GM11168 (cell line): ENCODE data around the gene ZNF658.
"Not testable (repeated sequence)": the region's sequence is repeated elsewhere in the genome, so short reads cannot be mapped to it uniquely, and the experiment has no call there.

Experiments used
- in situ Hi-C: fragments of 300-500 bp; cut with MboI; formaldehyde crosslinking; loops from one replicate; pipeline ENCODE4 v1.12.0; 2022; ENCODE audit warnings: low sequenced_read_pairs; ENCODE audit not compliant: unreplicated experiment

The ZNF658 gene

DNA sequence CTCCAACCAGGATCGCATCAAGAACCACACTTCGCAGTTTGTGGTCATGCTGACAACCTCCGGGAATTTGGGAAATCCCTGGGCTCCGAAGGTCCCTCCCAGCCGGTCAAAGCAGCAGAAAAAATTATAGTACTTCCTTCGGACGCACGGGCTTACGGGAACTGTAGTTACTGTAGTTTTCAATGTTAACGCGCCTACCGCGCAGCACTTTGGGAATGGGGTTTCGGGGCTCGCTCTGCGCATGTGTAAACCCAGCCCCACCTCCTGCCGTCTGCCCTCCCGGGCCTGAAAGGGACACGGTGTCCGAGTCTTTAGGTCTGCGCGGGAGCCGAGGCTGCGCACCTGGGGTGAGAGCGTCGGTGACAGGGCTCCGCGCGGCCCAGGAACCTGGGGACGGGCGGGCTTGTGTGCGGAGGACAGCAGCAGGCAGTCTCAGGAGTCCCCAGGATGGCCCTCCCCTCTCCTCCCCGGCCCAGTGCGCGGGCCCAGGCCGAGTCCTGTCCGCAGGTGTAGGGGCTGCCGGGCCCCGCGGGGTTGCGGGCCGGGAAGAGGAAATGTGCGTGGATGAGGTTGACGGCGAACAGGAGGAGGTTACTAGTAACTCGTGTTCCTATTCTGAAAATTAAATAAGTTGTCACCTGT is at the start of gene ZNF658:
Gene ZNF658, plus strand, starts transcription at position 236 of the 642 bp plus-strand sequence. CDS start 2,837 bp downstream, outside the sequence.
- in situ Hi-C loops = not testable (repeated sequence)

GRCh38 chr9:66861732-66862131 is 38.8 kb upstream of the ZNF658 start:
- in situ Hi-C loops = not testable (repeated sequence)

DNA sequence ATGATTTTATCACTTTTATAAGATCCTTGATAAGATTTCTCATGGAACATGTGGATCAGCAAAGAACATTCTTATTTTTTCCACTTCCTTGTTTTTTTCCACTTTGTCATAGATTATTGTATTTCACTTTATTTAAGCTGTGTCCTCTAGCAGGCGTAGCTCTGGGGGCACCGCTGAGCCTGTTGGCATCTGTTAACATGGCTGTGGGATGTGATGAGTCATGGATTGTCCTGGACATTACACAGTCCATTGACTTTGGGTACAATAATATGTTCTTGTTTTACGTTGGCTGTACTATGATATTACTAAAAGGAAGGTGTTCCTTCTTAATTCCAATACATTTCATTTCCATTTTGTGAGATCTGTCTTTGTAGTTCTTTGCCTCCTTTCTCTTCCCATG is 31.9 kb upstream of the ZNF658 start:
- in situ Hi-C loops = not testable (repeated sequence)

DNA sequence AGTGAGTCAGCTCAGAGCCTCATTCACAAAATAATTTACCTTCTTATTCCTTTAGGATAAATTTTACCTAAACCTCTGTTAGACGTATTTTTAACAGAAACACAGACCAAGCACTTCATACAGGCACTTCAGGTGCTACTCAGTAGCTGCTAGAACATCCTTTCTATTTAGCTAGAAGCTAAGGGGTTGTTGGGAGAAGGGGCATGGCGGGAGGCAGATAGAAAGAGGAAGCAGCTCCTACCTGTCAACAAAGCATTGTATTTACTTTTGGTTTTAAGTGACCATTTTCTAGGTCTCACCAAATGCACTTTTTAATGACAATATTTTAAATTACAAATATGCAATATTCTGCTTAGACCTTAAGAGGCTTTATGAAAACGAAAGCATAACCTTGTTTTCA is 19.9 kb upstream of the ZNF658 start:
- in situ Hi-C loops = not testable (repeated sequence)

DNA sequence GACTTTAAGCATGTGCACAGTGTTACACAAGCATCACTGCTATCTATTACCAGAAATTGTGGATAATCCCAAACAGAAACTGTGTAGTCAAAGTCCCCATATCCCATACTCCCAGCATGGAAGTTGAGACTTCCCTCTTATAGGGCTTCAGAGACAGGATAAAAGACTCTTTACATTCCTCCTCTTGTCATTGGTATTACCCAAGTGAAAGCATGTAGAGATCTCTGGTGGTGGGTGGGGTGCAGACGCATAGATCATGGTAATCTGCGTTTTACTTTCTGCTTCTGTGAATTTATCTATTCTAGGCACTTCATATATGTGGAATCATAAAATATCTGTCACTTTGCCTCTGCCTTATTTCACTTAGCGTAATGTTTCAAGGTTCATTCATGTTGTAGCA is 18.7 kb upstream of the ZNF658 start:
- in situ Hi-C loops = not testable (repeated sequence)

DNA sequence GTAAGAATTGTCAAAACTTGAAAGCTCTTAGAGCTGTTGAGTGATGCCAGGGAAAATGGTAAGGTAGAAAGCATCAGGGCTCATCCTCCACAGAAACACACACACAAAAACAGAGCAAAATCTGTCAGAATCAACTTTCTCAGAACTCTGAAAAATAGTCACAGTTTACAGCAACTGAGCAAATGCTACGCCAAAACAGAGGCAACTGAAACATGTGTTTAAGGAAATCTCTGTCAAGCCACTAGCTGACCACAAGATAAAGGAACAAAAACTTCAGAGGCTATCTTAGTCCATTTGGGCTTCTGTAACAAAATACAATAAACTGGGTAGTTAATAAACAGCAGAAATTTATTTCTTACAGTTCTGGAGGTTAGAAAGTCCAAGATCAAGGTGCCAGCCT is 10.2 kb upstream of the ZNF658 start:
- in situ Hi-C loops = not testable (repeated sequence)

- in situ Hi-C loops = not testable (repeated sequence)
Observed at GRCh38 chr9:66901141-66901540, 616 bp downstream of the ZNF658 start.

- in situ Hi-C loops = not testable (repeated sequence)
Observed at GRCh38 chr9:66909560-66909959, 9.0 kb downstream of the ZNF658 start.

DNA sequence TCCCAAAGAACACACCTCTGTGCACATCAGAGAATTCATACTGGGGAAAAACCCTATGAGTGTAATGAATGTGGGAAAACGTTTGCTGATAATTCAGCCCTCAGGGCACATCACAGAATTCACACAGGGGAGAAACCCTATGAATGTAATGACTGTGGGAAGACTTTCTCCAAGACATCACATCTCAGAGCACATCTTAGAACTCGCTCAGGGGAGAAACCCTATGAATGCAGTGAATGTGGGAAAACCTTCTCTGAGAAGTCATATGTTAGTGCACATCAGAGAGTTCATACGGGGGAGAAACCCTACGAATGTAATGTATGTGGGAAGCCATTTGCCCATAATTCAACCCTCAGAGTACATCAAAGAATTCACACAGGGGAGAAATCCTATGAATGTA is 19.5 kb downstream of the ZNF658 start:
- in situ Hi-C loops = not testable (repeated sequence)

DNA sequence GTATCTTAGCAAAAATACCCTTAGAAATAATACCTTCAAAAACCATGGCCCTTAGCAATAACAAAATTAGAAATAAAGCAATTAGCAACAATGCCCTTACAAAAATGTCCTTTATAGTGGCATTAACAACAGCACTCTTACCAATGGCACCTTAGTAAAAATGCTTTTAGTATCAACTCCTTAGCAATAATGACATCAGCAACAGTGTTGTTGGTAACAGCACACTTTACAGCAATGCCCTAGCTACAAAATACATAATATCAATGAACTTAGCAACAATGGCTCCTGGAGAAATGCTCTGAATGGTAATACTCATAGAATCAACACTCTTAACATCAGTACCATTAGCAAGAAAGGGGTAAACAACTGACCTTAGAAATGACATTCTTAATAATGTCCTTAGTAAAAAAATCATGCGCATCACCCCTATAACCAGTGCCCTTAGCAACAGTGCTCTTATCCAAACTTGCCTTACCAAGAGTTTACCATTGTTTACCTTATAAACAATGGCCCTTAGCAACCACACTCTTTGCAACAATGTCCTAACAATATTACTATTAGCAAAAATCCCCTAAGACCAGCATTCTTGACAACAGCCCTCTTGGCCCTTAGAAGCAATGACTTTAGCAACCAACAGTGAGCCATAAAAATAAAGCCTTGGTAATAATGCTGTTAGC is 35.8 kb downstream of the ZNF658 start:
- in situ Hi-C loops = not testable (repeated sequence)

DNA sequence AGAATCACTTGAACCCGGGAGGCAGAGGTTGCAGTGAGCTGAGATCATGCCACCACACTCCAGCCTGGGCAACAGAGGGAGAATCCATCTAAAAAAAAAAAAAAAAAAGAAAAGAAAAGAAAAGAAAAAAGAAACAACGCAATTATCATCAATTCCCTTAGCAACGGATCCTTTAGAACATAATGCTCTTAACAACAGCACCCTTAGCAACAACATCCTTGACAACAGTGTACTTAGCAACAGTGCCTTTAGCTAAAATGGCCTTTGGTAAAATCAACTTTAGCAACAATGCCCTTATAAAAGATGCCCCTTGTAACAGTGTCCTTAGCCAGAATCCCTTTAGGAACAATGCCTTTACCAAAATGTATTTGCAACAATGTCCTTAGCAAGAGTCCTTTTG is 37.1 kb downstream of the ZNF658 start:
- in situ Hi-C loops = not testable (repeated sequence)

- in situ Hi-C loops = not testable (repeated sequence)
Observed at GRCh38 chr9:66938322-66938721, 37.8 kb downstream of the ZNF658 start.

GRCh38 chr9:66939878-66940830 is 39.6 kb downstream of the ZNF658 start:
- in situ Hi-C loops = not testable (repeated sequence)

- in situ Hi-C loops = not testable (repeated sequence)
Observed at GRCh38 chr9:66942400-66943155, 42.1 kb downstream of the ZNF658 start.

GRCh38 chr9:66952576-66952975 is 52.1 kb downstream of the ZNF658 start:
- in situ Hi-C loops = not testable (repeated sequence)
